ENCODE results near the gene VPS51.

VPS51 gene

DNA sequence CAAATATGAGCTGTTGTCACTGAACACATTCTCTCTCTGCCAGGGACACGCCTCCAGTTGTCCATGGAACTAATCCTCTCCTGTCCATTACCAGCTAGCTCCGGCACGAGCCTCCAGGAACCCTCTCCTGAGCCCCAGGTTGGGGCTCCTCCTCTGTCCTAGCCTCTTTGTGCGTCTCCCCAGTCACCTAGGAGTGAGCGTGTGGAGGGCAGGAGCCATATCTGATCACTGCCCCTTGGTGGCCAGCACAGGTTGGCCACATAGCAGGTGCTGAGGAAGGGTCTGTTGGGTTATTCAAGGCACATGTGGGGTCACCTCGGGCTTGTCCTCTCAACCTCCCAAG, 35.9 kb downstream of the VPS51 start:
- no peak overlapping the region for H3K4me3 ChIP-seq (ENCODE audit: low read length)
- DNase-seq (ENCODE audit: low read depth) = no peak
- TF ChIP-seq, protein P1, sequence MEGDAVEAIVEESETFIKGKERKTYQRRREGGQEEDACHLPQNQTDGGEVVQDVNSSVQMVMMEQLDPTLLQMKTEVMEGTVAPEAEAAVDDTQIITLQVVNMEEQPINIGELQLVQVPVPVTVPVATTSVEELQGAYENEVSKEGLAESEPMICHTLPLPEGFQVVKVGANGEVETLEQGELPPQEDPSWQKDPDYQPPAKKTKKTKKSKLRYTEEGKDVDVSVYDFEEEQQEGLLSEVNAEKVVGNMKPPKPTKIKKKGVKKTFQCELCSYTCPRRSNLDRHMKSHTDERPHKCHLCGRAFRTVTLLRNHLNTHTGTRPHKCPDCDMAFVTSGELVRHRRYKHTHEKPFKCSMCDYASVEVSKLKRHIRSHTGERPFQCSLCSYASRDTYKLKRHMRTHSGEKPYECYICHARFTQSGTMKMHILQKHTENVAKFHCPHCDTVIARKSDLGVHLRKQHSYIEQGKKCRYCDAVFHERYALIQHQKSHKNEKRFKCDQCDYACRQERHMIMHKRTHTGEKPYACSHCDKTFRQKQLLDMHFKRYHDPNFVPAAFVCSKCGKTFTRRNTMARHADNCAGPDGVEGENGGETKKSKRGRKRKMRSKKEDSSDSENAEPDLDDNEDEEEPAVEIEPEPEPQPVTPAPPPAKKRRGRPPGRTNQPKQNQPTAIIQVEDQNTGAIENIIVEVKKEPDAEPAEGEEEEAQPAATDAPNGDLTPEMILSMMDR (conservative IDR thresholded peaks at IDR 0.05; ENCODE audit: low read length) = no peak

GRCh38 chr11:65132238-65132987, 36.4 kb downstream of the VPS51 start:
- peak overlapping the region; percentile 94 for H3K4me3 ChIP-seq (ENCODE audit: low read length)
- TF ChIP-seq, protein P1 (conservative IDR thresholded peaks at IDR 0.05; ENCODE audit: low read length) = no peak
- no peak for DNase-seq (ENCODE audit: low read depth)

GRCh38 chr11:65132988-65133700, 37.1 kb downstream of the VPS51 start:
- peak overlapping the region; percentile 94 for H3K4me3 ChIP-seq (ENCODE audit: low read length)
- no peak for DNase-seq (ENCODE audit: low read depth)
- TF ChIP-seq, protein P1 (conservative IDR thresholded peaks at IDR 0.05; ENCODE audit: low read length) = no peak

GRCh38 chr11:65133724-65134123, 37.7 kb downstream of the VPS51 start:
- TF ChIP-seq, protein P1 (conservative IDR thresholded peaks at IDR 0.05; ENCODE audit: low read length) = no peak
- peak overlapping the region; percentile 94 for H3K4me3 ChIP-seq (ENCODE audit: low read length)
- DNase-seq (ENCODE audit: low read depth) = no peak

DNA sequence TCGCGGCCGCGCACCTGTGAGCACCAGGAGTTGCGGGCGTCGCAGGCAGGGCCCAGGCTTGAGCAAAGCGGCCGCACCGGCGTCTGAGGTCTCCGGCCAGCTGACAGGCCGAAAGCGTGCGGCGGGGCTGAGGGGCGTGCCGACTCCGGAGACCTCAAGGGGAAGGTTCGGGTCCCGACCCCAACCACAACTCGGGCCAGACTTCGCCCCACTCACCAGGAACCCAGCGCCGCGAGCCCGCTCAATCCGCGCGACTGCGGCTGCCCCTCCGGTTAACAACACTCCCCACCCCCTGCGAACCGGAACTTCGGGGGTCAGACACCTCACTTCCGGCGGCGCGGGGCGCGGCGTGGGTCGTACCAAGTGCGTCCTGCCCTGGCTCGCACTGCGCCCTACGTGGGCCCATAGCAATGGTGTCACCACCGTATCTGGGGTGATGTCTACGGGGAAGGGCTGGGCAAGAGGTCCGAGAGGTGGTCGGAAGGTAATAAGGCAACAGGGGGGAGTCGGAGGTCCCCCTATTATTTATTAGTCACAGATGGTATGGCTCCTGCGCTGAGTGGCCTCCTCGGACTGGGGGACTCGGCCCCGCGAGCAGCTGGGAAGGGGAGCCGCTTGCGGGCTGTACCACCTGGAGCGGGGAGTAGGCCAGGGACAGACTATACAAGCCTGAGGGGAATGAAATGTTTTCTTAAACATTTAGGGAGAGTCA, 38.4 kb downstream of the VPS51 start, which contains the start of gene SYVN1:
Gene SYVN1 (minus strand): TSS at position 280 of the 712 bp plus-strand sequence. CDS start 918 bp downstream, outside the sequence.
- peak within 1 kb of the TSS; percentile 94 for H3K4me3 ChIP-seq (ENCODE audit: low read length)
- TF ChIP-seq, protein P1 (conservative IDR thresholded peaks at IDR 0.05; ENCODE audit: low read length) = no peak
- DNase-seq (ENCODE audit: low read depth) = peak; percentile 86

- H3K4me3 ChIP-seq (ENCODE audit: low read length) = peak overlapping the region; percentile 94
- peak; percentile 96 for DNase-seq (ENCODE audit: low read depth)
- TF ChIP-seq, protein P1 (conservative IDR thresholded peaks at IDR 0.05; ENCODE audit: low read length) = no peak
Observed at GRCh38 chr11:65134952-65135632, 39.1 kb downstream of the VPS51 start.
